ENCODE data around the gene APEH.

Gene APEH

DNA sequence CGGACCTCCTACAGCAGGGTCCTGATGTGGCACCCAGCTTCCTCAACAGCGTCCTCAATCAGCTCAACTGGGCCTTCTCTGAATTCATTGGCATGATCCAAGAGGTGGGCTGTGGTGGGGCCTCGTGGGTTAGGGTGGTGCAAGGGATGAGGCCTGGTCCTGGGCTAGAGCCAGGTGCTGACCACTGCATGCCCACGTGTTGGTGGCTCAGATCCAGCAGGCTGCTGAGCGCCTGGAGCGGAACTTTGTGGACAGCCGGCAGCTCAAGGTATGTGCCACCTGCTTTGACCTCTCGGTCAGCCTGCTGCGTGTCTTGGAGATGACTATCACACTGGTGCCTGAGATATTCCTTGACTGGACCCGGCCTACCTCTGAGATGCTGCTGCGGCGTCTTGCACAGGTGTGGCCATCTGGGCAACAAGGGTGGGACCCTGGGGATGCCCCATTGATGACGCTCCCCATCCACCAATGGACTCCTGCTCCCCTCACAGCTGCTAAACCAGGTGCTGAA is 41.5 kb downstream of the APEH start:
- DNase-seq: no peak

DNA sequence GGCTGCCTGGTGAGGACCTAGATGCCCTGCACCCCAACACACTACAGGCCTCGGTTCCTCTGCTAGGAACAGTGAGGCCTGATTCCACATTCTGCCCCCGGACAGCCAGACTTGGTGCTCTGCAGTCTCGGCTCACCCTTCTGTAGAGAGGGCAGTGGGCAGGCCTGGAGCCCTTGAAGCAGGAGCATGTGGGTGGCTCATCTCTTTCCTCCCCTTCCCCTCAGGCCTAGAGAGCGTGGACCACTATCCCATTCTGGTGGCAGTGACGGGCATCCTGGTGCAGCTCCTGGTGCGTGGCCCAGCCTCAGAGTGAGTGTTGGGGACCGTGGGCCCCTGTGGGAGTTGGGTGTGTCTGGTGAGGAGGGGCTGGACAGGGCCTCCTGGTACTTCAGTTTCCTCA is 42.0 kb downstream of the APEH start:
- no peak for DNase-seq

DNA sequence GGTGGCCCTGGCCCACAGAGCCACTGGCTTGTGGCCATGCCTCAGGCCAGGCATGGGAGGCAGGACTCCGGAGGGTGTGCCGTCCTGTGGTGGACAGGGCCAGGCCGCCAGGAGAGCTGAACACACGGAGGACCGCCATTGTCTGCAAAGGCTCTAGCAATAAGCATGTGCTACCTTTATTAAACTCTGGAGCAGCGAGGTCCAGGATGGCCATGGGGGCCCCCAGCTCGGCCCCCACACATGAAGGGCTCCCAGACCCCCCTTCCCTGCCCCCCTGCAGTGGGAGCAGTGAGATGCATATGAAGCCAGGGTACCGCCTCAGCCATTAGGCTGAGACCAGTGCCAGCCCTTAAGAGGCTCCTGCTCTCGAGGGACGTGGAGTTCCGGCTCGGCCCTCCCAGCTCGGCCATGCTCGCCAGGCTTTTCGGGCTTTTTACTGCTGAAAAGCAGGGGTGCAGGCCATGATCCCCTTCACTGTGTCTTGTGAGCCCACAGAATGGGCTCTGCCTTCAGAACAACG is 42.6 kb downstream of the APEH start:
- DNase-seq: no peak

DNA sequence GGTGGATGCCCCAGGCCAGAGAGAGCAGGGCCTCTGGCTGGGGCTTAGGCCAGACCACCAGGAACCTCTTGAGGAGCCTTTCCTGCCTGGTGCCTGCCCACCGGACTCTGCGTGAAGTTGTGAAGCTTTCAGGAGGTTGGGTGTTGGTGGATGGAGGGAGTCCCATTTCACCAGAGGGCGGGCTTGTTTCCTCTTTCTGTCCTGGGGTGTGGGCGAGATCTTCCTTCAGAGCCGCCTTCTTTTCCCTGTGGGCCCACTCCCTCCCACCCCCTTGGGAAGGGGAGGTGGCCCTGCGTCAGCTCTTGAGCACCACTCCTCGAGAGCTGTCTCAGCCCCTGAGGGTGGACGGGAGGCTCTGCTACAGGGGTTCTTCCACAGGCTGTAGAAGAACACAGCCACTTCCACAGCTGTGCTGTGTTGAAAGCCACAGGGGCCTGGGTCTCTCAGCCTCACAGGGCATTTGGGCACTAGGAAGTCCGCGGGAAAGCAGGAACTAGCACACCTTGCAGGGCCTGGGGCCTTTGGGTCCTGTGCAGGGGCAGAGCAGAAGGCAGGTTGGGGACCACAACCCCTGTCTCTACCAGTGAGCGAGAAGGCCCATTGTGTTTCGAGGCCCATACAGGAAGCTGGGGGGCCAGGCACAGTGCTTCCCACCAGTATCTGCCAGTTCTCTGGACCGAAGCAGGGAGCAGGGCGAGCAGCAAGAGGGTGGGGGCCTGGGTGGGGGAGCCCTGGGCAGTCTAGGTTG is 43.2 kb downstream of the APEH start:
- no peak for DNase-seq

DNA sequence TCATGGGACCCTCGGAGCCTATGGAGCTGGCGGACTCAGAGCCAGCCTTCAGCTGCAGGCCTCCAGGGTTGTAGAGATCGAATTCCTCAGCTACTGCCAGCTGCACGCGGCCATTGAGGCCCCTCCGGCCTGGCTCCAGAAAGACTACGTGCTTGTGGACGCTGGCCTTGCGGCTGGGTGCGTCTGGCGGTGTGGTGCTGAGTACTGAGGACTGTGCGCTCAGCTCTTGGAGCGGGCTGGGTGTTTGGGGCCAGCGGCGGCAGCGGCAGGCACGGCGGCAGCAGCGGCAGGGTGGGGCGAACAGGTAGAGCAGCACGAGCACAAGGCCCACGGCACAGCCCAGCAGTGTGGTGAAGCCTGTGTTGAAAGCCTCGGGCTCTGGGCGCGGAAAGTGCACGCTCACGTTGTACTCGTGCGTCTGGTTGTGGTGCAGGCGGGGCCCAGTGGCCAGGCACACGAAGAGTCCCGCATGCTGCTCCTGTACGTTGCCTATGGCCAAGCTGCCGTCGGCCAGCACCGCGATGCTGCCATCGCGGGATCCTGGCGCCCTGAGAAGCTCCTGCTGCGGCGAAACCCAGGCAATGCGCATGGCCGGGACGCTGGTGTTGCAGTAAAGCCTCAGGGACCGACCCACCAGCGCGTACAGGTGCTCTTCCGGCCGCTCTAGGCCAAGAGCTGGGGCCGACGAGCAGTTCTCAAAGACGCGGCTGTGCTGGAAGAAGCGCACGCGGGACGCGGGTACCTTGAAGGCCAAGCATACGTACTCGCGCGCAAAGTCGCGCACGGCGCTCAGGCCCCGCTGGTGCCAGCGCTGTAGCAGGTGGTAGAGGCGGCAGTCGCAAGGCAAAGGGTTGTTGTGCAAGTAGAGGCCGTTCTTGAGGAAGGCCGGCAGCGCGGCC is 44.1 kb downstream of the APEH start:
- DNase-seq: no peak

DNA sequence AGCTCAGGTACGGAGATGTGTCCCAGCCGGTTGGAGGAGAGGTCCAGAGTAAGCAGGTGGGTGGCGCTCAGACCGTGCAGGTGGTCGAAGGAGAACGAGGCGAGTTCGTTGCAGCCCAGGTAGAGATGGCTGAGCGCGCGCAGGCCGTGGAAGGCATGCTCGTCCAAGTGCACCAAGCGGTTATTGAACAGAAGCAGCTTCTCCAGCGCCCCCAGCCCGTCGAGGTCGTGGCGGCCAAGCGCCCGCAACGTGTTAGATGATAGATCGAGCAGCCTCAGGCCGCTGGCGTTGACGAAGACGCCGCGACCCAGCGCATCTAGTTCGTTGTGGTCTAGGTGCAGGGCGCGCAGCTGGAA is 44.7 kb downstream of the APEH start:
- DNase-seq: no peak

DNA sequence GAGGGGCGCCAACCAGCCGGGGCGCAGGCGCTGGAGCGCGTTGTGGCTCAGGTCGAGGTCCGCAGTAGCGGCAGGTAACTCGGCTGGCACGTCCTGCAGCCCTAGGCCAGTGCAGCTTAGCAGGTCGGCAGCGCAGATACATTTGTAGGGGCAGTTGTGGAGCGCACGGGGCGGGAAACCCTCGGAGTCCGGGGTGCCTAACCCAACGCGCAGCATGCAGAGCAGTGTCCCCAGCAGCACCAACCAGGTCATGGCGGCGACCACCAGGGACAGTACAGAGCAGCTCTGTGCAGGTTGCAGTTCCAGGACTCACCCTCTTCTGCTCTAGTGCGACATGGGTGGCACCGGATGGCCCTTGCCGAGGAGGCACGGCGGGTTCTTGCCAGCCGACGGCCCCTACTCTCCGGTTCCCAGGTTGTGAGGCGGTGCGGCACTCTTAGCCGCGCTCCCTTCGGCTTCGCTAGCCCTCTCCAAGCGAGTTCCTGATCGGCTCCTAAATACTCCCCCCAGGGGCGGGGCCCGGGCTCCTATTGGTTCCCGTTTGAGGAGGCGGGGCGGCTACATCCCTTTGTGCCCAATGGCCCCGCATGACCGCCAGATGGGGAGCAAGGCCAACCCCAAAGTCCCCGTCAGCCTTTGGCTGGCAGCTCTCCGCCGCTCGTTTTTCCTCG is 45.2 kb downstream of the APEH start, which contains the start of gene AMIGO3:
AMIGO3 (minus strand) TSS at position 471 of the 671 bp plus-strand sequence; CDS start at position 252, 219 bp downstream.
- peak; percentile 71 to 85 (median 78) for DNase-seq

DNA sequence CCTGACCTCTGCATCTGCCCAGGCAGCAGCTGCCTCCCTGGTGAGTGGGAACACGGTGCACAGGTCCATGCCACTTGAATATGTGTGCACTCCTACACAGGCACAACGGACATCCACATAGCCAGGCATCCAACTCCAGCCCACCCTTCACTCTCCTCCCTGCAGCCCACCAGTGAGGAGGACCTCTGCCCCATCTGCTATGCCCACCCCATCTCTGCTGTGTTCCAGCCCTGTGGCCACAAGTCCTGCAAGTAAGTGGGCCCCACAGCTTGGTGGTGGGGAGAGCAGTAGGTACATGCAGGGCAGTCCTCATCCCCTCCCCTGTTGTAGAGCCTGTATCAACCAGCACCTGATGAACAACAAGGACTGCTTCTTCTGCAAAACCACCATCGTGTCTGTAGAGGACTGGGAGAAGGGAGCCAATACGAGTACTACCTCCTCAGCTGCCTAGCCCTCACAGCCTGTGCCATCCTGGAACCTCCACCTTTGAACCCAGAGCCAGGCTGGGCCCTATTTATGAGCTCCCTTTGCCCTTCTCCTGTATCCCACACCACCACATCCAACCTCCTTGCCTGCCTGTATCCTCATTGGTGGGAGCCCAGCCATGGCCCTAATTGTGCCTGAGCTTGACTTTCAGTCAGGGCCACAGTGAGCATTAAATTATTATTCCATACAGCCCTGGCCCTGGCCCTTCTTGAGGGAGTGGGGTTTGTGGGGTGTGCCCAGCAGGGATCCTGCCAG is 46.9 kb downstream of the APEH start:
- no peak for DNase-seq

DNA sequence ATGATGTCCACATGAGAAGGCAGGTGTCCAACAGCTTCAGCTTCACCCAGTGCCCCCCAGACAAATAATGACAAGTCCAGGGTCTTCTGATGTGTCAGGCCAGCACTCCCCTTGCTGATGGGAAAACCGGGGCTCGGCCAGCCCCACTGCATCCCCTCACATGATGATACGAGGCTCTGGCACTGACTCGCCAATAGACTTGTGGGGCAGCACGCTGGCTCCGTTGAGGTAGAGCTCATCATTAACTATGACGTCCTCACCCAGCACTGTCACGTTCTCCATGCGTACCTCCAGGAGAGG is 47.4 kb downstream of the APEH start:
- no peak for DNase-seq

DNA sequence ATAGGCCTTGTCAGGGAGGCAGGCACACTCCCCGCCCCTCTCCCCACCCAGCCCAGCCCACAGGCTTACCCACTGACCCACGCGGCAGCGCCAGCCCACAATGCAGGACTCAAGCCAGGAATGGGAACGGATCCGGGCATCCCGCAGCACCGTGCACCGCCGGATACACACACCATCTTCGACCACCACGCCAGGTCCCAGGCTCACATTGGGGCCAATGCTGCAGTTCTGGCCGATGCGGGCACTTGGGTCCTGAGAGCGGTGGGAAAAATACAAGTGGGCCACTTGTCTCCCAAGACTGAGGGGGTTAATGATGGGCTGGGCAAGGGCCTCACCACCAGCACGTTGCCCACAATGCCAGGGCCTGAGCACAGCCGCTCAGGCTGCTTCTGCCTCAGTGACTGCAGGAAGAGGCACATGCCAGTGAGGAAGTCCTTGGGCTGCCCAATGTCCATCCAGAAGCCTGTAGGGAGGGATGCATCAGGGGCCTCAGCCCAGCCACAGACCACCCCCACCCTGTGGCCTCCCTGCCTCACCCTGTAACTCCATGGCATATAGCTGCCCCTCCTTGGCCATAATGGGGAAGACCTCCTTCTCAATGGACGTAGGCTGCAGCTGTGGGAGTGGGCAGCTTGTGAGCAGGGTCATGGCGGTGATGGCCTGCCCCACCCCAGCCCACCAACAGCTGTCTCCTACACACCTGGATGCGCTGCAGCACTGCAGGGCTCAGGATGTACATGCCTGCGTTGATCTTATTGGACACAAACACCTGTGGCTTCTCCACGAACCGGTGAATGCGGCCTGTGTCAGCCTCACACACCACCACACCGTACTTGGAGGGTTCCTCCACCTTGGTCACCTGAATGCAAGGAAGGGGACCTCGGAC is 48.0 kb downstream of the APEH start:
- no peak for DNase-seq

DNA sequence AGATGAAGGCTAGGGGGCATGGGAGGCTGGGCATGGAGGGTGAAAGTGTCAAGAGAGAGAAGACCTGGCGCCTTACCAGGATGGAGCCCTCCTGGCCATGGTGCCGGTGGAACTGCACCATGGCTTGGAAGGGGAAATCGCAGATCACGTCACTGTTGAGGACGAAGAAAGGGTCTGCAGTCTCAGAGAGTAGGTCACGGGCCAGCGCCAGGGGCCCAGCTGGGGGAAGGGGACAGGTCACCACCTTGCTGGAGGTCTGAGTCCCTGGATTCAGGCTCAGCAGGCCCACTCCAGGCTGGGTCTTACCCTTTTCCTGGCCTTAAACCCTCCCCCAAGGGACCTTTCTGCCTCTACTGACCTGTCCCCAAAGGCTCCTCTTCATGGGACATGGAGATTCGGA is 48.7 kb downstream of the APEH start:
- DNase-seq: no peak

DNA sequence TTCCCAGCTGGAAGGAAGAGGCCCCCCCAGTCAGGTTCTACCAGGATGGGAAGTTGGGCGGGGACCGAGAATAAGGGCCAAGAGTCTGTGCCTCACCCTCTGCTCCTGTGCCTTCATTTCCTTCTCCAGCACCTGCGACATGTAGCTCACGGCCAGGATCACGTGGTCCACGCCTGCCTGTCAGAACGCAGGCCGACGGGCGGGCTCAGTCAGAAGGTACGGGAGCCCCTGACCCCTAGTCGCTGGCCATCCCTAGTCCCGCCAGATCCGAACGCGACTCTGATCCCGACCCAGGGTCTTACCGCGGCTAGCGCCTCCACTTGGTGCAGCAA is 49.1 kb downstream of the APEH start:
- DNase-seq: peak in 2 of 4 experiments; percentile 33 to 49

DNA sequence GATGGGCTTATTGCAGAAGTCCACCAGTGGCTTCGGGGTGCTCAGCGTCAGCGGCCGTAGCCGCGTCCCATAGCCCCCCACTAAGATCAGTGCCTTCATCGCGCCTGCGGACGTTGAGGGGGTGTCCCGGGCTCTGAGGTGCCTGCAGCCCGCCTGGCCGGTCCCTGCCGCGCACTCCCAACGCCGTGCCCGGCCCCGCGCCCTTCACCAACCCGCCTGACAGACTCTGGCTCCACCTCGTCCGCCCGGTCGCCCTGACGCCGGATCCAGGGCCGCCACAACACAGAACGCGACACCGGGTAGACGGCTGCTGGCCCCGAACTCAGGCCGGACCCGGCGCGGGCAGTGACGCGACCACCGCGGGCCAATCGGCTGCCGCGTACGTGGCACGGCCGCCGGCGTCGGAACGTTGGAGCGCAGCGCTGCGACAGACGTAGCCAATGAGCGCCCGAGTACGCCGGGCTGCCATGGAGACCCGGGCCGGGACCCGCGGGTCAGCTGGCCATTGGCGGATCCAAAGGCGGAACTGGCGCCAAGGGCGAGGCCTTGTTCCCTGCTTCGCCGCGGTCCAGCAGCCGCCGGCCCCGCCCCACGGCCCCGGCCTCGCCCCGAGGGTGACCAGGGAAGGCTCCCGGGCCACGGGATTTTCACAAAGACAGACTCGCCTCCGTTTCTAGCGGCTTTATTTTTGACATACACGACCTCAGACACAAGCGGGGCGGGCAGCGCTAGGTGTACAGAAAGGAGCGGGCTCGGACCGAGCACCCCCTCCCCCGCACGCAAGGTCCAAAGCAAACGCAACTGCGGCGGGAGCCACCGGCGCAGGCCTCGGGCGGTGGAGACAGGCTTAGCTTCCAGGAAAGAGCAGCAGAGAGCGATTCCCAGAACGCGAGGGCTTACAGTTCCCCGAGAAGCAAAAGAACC is 49.7 kb downstream of the APEH start, which contains the start of gene GMPPB:
GMPPB (minus strand) TSS at position 324 of the 924 bp plus-strand sequence; CDS start at position 99, 225 bp downstream.
- peak; percentile 84 to 89 (median 86) for DNase-seq

DNA sequence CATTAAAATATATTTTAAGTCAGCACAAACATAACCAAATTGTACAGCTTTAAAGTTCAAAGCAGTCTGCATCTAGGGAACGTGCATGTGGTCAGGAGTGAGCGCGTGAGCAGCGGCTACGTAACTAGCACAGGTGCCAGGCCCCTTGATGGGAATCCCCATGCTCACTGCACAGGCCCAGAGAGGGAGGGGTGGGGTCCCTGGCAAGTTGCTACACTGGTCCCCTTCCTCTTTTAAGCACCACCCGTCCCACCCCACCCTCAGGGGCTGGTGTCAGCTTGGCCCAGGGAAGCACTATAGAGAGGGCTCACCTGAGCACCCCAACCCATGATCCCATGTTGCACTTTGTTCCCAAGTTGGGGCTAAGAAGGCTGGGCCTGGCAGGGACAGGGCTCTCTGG is 50.4 kb downstream of the APEH start:
- no peak for DNase-seq

DNA sequence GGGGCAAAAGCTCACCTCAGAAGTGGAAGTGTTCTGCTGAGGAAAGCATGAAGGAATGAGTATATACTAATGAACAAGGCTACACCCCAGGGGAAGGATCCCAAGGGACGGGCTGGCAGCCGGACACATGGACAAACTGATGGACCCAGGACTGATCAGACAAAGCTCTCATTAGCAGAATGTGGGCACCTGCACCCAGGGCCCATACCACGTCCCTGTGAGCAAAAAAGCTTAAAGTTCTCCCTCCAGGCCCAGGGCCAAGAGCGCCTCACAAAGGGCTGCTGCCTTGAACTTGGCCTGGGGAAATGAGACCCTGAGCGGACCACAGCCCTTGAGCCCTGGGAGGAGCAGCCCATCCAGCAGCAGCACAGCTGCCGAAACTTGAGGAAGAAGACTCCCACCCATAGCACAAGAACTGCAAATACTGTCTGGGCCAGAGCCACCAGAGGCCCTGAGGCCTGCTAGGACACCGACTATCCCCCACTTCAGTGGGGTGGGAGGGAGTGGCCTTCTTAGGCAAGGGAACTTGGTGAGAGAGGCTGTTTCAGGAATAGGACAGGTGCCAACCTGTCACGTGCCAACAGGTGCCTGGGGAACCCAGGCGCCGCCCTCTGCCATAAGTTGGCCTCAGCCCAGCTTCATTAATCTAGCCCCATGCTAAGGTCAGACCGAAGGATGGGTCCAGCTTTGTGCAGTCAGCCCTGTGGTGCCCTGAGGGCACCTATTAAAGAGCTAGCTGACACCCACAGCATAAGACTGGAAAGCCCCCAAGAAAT is 51.9 kb downstream of the APEH start:
- DNase-seq: no peak

DNA sequence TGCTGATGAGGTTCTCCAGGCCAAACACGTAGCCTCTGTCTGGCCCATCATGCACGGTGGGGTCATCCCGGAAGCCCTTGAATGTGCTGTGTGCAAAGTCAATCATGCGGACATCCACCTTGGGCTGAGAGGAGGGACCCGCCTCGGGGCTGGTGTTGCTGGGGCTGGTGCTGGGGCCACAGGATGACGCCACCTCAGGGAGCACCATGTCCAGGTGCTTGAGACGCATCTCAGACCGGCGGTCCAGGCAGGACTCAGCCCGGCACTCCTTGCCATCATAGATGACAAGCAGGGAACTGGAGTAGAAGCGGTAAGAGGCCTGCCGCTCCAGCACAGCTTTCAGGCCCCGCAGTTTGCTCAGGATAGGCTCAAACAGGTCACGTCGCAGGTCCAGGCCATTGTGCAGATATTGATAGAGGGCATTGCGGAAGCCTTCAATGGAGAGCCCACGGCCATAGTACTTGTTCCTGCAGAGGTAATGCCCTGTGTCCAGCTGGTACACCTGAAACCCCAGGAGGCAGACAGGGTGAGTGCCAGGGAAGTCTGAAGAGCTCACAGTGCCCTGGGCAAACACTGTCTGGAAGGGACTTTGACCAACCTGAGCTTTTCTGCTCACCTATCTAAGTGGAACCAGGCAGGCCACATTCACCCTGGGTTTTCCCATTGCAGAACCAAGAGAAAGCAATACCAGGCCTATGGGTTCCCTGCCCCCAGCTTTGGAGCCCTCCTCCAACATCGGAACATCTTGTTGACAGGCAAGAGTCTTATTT is 53.2 kb downstream of the APEH start:
- DNase-seq: no peak

DNA sequence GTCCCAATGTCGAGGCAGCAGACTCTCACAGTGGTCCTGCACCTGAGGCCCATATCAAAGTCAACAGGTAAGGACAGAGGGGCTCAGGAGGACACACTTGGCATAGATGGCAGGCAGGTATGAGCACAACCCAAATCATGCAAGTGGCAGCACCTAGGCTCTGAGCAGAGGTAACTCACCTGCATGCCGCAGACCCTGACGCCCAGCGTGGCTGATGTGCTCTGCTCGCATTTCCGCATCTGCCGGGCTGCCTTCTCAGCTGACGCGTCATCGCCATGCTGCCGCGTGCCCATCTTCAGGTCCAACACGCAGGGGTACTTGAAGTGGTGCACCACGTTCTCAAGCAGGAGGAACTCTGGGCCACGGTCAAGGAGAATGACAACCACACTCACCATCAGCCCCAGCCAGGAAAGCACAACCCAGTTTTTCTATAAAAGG is 53.8 kb downstream of the APEH start:
- no peak for DNase-seq

DNA sequence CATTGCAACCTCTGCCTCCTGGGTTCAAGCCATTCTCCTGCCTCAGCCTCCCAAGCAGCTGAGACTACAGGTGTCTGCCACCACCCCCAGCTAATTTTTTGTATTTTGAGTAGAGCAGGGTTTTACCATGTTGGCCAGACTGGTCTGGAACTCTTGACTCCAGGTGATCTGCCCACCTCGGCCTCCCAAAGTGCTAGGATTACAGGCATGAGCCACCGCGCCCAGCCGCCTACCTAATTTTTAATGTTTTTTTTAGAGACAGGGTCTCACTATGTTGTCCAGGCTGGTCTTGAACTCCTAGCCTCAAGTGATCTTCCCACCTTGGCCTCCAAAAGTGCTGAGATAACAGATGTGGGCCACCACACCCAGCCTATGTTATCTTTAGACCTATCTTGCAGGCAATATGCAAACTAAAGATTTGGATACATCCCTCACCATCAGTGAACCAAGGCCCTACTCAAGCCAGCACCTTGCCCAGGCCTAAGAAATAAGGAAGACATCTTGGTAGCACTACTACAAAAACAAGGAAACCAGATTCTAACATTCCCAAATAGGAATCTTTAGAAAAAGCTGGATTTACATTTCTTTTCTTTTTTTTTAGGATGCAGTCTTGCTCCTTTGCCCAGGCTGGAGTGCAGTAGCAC is 55.9 kb downstream of the APEH start:
- DNase-seq: no peak

All from activated naive CD4-positive, alpha-beta T cell (primary cell).